ENCODE data around the gene LSM12.
"Not testable (repeated sequence)": the region's sequence is repeated elsewhere in the genome, so short reads cannot be mapped to it uniquely, and the experiment has no call there.

The LSM12 gene

DNA sequence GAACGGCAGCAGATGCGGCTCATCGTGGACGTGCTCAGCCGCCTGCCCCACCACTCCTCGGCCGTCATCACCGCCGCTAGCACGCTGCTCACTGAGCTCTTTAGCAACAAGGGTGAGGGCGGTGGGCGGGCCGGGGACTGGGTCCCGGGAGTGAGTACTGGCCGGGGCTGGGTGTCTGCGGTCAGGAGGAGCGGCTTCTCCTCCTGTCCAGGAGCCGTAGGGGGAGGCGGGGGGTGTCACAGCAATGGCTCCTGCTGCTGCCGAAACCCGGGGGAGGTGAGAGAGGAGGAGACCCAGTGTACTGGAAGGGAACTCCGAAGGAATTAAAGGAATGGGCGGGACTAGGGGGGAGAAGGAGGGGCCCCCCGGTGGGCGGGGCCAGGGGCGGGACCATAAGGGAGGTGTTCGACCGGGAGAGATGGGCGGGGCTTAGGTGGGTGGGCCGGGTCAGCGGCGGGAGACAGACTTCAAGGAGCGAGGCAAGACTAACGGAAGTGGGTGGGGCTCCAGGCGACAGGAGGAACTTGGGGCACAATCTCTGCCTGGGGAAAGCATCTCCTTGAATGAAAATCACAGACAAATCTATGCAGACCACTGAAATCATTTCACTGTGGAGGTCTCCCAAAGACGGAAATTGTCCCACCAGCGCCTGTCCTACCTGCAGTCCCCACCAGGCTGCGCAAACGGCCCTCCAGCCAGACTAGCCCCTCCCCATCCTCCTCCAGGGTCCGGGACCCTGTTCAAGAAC is 59.7 kb downstream of the LSM12 start:
- peak; percentile 88 to 94 (median 93) for DNase-seq

DNA sequence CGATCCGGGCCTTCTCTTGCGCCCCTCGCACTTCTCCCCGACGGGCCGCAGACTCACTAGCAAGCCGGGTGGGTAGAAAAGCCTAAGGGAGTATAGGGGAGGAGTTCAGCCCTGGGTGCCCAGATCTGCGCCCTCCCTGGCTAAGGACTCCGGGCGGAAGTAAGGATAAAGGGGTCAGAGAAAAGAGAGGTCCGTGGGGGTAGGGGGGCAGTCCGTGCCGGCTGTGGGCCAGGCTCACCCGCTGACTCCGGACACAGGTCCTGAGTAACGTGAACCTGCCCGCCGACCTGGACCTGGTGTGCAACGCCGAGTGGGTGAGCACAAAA is 60.2 kb downstream of the LSM12 start:
- DNase-seq: peak in 2 of 3 experiments; percentile 47 to 56

GRCh38 chr17:44005527-44006271 is 60.8 kb downstream of the LSM12 start:
- DNase-seq: peak; percentile 18 to 55 (median 47)

DNA sequence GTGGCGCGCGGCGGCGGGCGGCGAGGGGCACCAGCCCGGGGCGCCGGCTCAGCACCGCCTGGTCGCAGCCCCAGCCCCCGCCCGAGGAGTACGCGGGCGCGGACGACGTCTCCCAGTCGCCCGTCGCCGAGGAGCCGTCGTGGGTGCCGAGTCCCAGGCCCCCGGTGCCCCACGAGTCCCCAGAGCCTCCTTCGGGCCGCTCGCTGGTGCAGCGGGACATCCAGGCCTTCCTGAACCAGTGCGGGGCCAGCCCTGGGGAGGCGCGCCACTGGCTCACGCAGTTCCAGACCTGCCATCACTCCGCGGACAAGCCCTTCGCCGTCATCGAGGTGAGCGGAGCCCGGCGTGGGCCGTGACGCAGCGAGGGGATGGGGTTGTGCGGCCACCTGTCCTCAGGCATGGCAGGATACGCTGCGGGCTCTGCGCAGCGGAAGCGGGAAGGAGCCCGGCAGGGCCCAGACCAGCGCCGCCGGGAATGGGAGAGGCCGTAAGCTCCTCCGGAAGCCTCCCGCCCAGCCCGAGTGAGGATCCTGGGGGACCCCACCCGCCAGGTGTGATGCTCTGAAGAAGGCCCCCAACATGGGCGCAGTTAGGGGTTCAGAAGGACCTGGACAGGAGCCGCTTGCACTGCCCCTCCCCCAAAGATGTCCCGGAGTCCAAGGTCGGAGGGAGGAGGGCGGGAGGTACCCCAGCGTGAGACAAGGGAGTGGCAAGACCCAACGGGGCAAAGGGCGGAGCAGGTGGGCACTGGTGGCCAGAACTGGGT is 61.5 kb downstream of the LSM12 start:
- peak in 2 of 3 experiments; percentile 38 to 47 for DNase-seq

GRCh38 chr17:44004077-44004760 is 62.3 kb downstream of the LSM12 start, which contains the start of gene NAGS:
Gene NAGS (plus strand): TSS chr17:44004622. CDS start chr17:44004664, 42 bp downstream.
- peak in 2 of 3 experiments; percentile 38 to 54 for DNase-seq

- no peak for DNase-seq
These were observed 64.2 kb downstream of the LSM12 start for GRCh38 chr17:44002141-44002848.

- no peak for DNase-seq
These were observed 65.0 kb downstream of the LSM12 start for GRCh38 chr17:44001461-44001920.

- DNase-seq: no peak
These were observed 65.5 kb downstream of the LSM12 start for GRCh38 chr17:44000871-44001460.

GRCh38 chr17:44000141-44000860 is 66.2 kb downstream of the LSM12 start:
- DNase-seq: no peak

DNA sequence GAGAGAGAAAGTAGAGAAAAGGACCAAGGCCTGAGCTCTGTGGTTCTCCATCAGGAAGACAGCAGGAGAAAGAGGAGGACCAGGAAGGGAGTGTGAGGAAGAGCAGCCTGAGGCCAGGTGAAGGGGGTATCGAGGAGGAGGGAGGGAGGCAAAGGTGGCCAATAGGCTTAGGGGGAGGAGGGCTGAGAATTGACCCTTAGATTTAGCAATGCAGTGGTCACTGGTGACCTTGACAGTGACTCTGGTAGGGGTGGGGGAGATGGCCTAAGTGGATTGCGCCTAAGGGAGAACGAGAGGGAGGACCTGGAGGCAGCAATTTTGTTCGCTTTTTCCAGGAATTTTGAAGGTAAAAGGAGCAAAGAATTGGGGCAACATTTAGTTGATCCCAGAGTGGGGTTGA is 67.4 kb downstream of the LSM12 start:
- DNase-seq: no peak

- DNase-seq: no peak
These were observed 67.9 kb downstream of the LSM12 start for GRCh38 chr17:43998552-43998951.

DNA sequence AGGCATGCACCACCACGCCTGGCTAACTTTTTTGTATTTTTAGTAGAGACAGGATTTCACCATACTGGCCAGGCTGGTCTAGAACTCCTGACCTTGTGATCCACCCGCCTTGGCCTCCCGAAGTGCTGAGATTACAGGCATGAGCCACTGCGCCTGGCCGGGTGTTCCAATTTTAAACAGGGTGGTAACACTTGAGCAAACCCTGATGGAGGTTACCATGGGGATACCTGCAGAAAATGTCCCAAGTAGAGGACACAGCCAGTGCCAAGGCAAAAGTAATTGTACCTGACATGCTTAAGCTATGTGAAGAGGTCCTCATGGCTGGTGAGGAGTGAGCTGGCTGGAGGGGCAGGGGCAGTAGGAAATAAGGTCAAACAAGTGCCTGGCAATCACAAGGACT is 69.3 kb downstream of the LSM12 start:
- DNase-seq: not testable (repeated sequence)

- no peak for DNase-seq
These were observed 71.4 kb downstream of the LSM12 start for GRCh38 chr17:43995150-43995471.

- DNase-seq: peak; percentile 36 to 74 (median 38)
These were observed 72.0 kb downstream of the LSM12 start for GRCh38 chr17:43994272-43995149.

DNA sequence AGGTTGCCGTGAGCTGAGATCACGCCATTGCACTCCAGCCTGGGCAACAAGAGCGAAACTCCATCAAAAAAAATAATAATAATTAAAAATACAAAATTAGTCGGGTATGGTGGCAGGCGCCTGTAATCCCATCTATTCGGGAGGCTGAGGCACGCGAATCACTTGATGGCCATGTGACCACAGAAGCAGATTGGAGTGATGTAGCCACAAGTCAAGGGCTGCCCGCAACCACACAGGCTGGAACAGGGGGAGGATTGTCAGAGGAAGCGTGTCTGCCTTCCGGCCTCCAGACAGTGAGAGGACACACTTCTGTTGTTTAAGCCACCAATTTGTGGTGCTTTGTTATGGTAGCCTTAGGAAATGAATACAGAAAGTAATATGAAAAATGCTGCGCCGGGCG is 73.8 kb downstream of the LSM12 start:
- no peak for DNase-seq

- peak in 1 of 3 experiments; percentile 74 for DNase-seq
These were observed 78.2 kb downstream of the LSM12 start for GRCh38 chr17:43988301-43988700.

DNA sequence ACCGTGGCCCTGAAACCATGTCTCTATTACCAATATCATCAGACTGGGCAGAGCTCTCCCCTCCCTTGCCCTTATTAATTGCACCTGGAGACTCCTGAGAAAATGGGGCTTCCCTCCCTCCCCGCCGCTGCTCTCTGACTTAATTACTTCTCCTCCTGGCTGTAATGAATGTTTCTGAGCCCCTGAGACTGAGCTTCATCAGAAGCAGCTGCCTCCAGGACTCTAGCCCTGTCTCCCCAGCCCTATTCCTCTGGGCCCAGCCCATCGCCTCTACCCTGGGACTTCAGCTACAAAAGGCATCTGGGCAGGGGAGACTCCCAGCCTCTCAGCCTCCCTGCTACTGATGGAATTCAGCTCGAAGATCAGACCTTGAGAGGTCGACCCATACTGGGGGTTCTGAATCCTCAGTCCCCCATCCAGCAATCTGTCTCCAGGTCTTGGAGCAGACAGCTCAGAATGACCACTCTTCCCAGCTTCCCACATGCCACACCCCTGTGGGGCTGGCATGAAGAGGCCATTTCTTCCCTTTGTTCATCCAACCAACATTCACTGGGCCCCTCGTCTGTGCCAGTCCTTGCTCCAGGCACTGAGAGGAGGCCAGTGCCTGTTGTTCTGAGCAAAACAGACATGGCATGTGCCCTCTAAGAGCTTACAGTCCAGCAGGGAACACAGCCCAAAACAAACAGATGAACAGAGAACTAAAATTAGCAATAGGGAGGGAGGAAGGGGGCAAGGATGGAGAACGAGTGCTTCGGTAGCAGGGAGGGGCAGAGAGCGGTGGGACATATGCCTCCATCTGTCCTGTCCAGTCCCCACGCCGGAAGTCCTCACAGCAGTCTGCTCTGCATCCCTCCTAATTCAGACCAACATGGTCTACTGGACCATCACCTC is 79.1 kb downstream of the LSM12 start:
- peak in 1 of 3 experiments; percentile 8 for DNase-seq

DNA sequence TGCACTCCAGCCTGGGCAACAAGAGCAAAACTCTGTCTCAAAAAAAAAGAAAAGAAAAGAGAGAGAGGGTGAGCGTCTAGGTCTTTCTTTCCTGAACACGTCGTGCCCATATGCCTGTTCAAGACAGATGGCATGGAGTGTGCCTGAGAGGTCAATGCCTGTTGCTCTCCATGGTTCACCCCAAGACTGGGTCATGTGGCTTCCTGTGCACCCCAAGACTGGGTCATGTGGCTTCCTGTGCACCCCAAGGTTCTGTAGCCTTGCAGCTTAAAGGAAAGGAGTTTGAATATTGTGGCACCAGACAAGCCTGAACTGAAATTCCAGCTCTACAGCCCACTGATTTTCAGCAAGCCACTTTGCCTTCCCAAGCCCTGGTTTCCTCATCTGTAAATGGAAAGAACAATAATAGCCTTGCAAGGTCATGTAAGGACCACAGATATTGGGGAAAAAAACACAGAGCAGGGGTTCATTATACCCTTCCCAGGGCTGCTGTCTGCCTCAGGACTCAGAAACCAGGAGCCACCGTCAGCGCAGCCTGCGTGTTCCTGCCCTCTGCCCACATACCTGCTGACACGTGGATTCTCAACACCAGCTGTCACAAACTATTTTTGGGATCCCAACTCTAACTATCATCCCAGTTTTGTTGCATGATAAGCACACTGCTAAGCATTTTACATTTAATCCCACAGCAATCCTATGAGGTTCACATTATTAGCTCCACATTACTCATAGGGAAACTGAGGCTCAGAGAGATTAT is 80.1 kb downstream of the LSM12 start:
- no peak for DNase-seq
